DND-41 (cell line): Measurements from ENCODE around the gene FAF1.
"Not testable (repeated sequence)": the region's sequence is repeated elsewhere in the genome, so short reads cannot be mapped to it uniquely, and the experiment has no call there.

Experiments used
- ATAC-seq: fragments of 200-7000 bp; cut with Tn5 transposase; 3 replicates; pipeline ENCODE4 v1.9.1; 2021; ENCODE audit warnings: low read depth; ENCODE audit not compliant: insufficient read depth
- DNase-seq: peaks from one replicate; pipeline ENCODE4 v3.0.0-alpha.2; 2020
- H2AFZ ChIP-seq: 2 replicates; pipeline ENCODE4 v1.6.0; 2012; ENCODE audit warnings: low read depth, low read length
- H3K27ac ChIP-seq: 2 replicates; pipeline ENCODE4 v1.5.1; 2012; ENCODE audit warnings: low read length, inconsistent platforms
- H3K27me3 ChIP-seq: fragments of 200-600 bp; sonication (generic); 2 replicates; pipeline ENCODE4 v1.6.0; 2012; ENCODE audit warnings: low read length, mild to moderate bottlenecking, inconsistent platforms; ENCODE audit not compliant: insufficient read depth, poor library complexity
- H3K36me3 ChIP-seq: 2 replicates; pipeline ENCODE4 v1.5.1; 2012; ENCODE audit warnings: low read length, inconsistent platforms; ENCODE audit not compliant: insufficient read depth
- H3K4me1 ChIP-seq: 2 replicates; pipeline ENCODE4 v1.5.1; 2012; ENCODE audit warnings: mild to moderate bottlenecking, low read length; ENCODE audit not compliant: insufficient read depth
- H3K4me2 ChIP-seq: 2 replicates; pipeline ENCODE4 v1.6.0; 2012; ENCODE audit warnings: mild to moderate bottlenecking, moderate library complexity, low read length, inconsistent platforms; ENCODE audit not compliant: insufficient read depth
- H3K4me3 ChIP-seq, 2 experiments: fragments of 200-600 bp in 1 of 2; shearing (Covaris generic) in 1 of 2; 2 replicates each; pipeline ENCODE4 v1.5.1; 2012 to 2016; ENCODE audit warnings: inconsistent platforms in 2 of 2, low read length in 2 of 2, mild to moderate bottlenecking in 2 of 2, low read depth in 1 of 2, moderate library complexity in 1 of 2
- H3K79me2 ChIP-seq: 2 replicates; pipeline ENCODE4 v1.6.0; 2012; ENCODE audit warnings: low read length, inconsistent platforms; ENCODE audit not compliant: insufficient read depth
- H3K9ac ChIP-seq: 2 replicates; pipeline ENCODE4 v1.6.0; 2012; ENCODE audit warnings: low read depth, mild to moderate bottlenecking, inconsistent platforms, low read length, moderate library complexity
- H3K9me3 ChIP-seq: 2 replicates; pipeline ENCODE4 v1.5.1; 2012; ENCODE audit warnings: low read length, moderate library complexity, mild to moderate bottlenecking, inconsistent platforms; ENCODE audit not compliant: insufficient read depth, severe bottlenecking
- H4K20me1 ChIP-seq: 2 replicates; pipeline ENCODE4 v1.6.0; 2012; ENCODE audit warnings: low read length; ENCODE audit not compliant: insufficient read depth
- EZH2 ChIP-seq: IDR thresholded peaks from 3 replicates; pipeline ENCODE4 v1.6.1; 2012; ENCODE audit warnings: borderline replicate concordance, low read depth, mild to moderate bottlenecking, moderate library complexity, low read length, inconsistent platforms; ENCODE audit not compliant: severe bottlenecking
- TF ChIP-seq, protein P1 (sequence below): IDR thresholded peaks from 2 replicates; pipeline ENCODE4 v1.5.1; 2012; ENCODE audit warnings: borderline replicate concordance, low read length, moderate library complexity, mild to moderate bottlenecking; ENCODE audit not compliant: poor library complexity, severe bottlenecking; ENCODE audit errors: extremely low read depth

Gene FAF1

GRCh38 chr1:51000651-51001050, 40.6 kb upstream of the FAF1 start:
- H3K4me1 ChIP-seq, result no peaks in the 10 kb centered on the region
- no peak for TF ChIP-seq EZH2
- TF ChIP-seq, protein P1, sequence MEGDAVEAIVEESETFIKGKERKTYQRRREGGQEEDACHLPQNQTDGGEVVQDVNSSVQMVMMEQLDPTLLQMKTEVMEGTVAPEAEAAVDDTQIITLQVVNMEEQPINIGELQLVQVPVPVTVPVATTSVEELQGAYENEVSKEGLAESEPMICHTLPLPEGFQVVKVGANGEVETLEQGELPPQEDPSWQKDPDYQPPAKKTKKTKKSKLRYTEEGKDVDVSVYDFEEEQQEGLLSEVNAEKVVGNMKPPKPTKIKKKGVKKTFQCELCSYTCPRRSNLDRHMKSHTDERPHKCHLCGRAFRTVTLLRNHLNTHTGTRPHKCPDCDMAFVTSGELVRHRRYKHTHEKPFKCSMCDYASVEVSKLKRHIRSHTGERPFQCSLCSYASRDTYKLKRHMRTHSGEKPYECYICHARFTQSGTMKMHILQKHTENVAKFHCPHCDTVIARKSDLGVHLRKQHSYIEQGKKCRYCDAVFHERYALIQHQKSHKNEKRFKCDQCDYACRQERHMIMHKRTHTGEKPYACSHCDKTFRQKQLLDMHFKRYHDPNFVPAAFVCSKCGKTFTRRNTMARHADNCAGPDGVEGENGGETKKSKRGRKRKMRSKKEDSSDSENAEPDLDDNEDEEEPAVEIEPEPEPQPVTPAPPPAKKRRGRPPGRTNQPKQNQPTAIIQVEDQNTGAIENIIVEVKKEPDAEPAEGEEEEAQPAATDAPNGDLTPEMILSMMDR, result no peak
- DNase-seq (no peak), ATAC-seq (no peak)
- no peaks in the 10 kb centered on the region for H4K20me1 ChIP-seq
- H3K4me2 ChIP-seq, result no peak overlapping the region
- no peaks in the 10 kb centered on the region for H3K27me3 ChIP-seq
- H3K9ac ChIP-seq, result no peak overlapping the region
- no peak overlapping the region for H3K4me3 ChIP-seq
- H3K36me3 ChIP-seq, result peaks cover 44% of the 10 kb centered on the region
- no peaks in the 10 kb centered on the region for H3K9me3 ChIP-seq
- peaks cover 21% of the 10 kb centered on the region for H3K79me2 ChIP-seq
- H3K27ac ChIP-seq, result no peak overlapping the region
- no peak overlapping the region for H2AFZ ChIP-seq

DNA sequence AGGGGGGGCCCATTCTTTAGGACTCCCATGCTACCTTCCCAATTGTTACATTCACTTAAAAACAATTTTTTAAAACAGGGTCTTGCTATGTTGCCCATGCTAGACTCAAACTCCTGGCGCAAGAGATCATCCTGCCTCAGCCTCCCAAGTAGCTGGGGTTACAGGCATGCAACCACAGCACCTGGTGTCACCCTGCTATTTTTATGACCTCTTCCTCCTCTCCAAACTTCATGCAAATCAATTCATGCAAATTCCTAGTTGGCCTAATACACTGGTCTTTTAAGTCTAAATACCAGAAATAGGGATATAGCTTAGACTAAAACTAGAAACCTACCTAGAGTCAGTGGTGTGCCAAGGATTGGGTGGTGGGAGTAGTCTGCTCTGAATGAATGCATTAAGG, 40.1 kb upstream of the FAF1 start:
- H3K27ac ChIP-seq, result no peak overlapping the region
- no peak overlapping the region for H3K4me3 ChIP-seq
- no peak overlapping the region for H3K9ac ChIP-seq
- H3K27me3 ChIP-seq, result no peaks in the 10 kb centered on the region
- TF ChIP-seq, protein P1, result no peak
- TF ChIP-seq EZH2, result no peak
- H4K20me1 ChIP-seq, result no peaks in the 10 kb centered on the region
- peaks cover 39% of the 10 kb centered on the region for H3K36me3 ChIP-seq
- no peak overlapping the region for H2AFZ ChIP-seq
- H3K4me2 ChIP-seq, result no peak overlapping the region
- H3K9me3 ChIP-seq, result no peaks in the 10 kb centered on the region
- H3K4me1 ChIP-seq, result no peaks in the 10 kb centered on the region
- no peak for ATAC-seq
- H3K79me2 ChIP-seq, result peaks cover 24% of the 10 kb centered on the region
- DNase-seq, result no peak

DNA sequence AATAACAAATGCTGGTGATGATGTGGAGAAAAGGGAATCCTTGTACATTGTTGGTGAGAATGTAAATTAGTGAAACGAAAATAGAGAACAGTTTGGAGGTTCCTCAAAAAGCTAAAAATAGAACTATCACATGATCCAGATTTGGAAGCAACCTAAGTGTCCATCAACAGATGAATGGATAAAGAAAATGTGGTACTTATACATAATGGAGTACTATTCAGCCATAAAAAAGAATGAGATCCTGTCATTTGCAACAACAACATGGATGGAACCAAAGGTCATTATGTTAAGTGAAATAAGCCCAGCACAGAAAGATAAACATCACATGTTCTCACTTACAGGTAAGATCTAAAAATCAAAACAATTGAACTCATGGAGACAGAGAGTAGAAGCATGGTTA, 39.3 kb upstream of the FAF1 start:
- Histone ChIP-seq H3K79me2 (peaks cover 32% of the 10 kb centered on the region), H3K36me3 (peaks cover 38% of the 10 kb centered on the region)
- not testable (repeated sequence) for H3K9ac ChIP-seq, H3K4me3 ChIP-seq, H3K4me1 ChIP-seq, H2AFZ ChIP-seq, H3K27ac ChIP-seq, H4K20me1 ChIP-seq, H3K27me3 ChIP-seq, H3K4me2 ChIP-seq, H3K9me3 ChIP-seq, ATAC-seq, DNase-seq

DNA sequence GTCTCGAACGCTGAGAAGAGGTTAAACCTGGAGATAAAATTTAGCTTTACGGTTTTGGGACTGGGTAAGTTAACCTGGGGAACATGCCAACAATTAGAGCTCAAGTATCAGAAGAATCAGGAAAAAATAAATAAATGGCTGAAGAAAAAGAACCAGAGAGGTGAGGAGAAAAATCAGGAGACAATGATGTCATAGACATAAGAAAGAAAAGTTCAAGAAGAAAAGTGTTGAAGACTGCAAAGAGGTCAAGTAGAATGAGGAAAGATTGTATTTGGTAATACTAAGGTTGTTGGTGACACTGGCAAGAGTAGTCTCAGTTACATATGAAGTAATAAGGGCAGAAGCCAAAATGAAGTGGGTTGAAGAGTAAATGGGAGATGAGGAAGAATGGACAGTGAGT, 36.0 kb upstream of the FAF1 start:
- Histone ChIP-seq H3K4me3 (no peak overlapping the region), H3K36me3 (peaks cover 31% of the 10 kb centered on the region), H3K4me1 (no peaks in the 10 kb centered on the region), H3K79me2 (peaks cover 63% of the 10 kb centered on the region), H4K20me1 (no peaks in the 10 kb centered on the region; the same call in 1 of the 2 replicates), H3K9me3 (no peaks in the 10 kb centered on the region), H3K27ac (no peak overlapping the region), H3K27me3 (no peaks in the 10 kb centered on the region), H3K4me2 (no peak overlapping the region), H2AFZ (no peak overlapping the region), H3K9ac (no peak overlapping the region)
- TF ChIP-seq, protein P1, result no peak
- no peak for TF ChIP-seq EZH2
- DNase-seq (no peak), ATAC-seq (no peak)
